A673 (cell line): Measurements from ENCODE around the gene FGF5. TPM values are rescaled to one million over a fixed set of nuclear protein-coding genes. Genes with fewer than 3 reads are reported as not detected.

Experiments used
- BruUV-seq: library from RNA; stranded (reverse); fragments of 400-500 nt; replicated peaks from 2 replicates; lab custom pipeline; 2021; lab: Mats Ljungman, UMichigan
- CTCF ChIA-PET: fragments of 300-600 bp; sonication (Branson Sonifier 250); formaldehyde crosslinking; loops from one replicate; lab custom pipeline; 2022; ENCODE audit warnings: antibody characterized with exemption; lab: Charles Lee
- POLR2A ChIA-PET: fragments of 300-600 bp; sonication (Branson Sonifier 250); formaldehyde crosslinking; loops from one replicate; lab custom pipeline; 2022; ENCODE audit warnings: antibody characterized with exemption; ENCODE audit not compliant: low non-redundant PET; lab: Charles Lee
- DNase-seq: peaks from one replicate; pipeline ENCODE4 v3.0.0-alpha.2; 2015; ENCODE audit warnings: low spot score
- H3K27ac ChIP-seq: fragments of 200-600 bp; sonication (generic); 2 replicates; pipeline ENCODE4 v1.5.1; 2016; ENCODE audit warnings: mixed run types, low read depth, mild to moderate bottlenecking, mixed read lengths, antibody characterized with exemption, low read length; ENCODE audit not compliant: poor library complexity, severe bottlenecking
- H3K27me3 ChIP-seq: fragments of 200-600 bp; sonication (generic); replicated peaks from 2 replicates; pipeline ENCODE4 v1.6.1; 2017; ENCODE audit warnings: mixed run types, low read depth, mild to moderate bottlenecking, mixed read lengths, antibody characterized with exemption, low read length; ENCODE audit not compliant: insufficient read depth, poor library complexity
- H3K36me3 ChIP-seq: fragments of 200-600 bp; sonication (generic); 2 replicates; pipeline ENCODE4 v1.6.1; 2016; ENCODE audit warnings: mixed run types, mild to moderate bottlenecking, mixed read lengths, antibody characterized with exemption, low read length; ENCODE audit not compliant: insufficient read depth, poor library complexity, severe bottlenecking
- H3K4me1 ChIP-seq: fragments of 200-600 bp; sonication (generic); 2 replicates; pipeline ENCODE4 v1.6.1; 2017; ENCODE audit warnings: mixed run types, mild to moderate bottlenecking, mixed read lengths, antibody characterized with exemption, low read length; ENCODE audit not compliant: insufficient read depth, poor library complexity, severe bottlenecking
- H3K4me3 ChIP-seq: fragments of 200-600 bp; sonication (generic); 2 replicates; pipeline ENCODE4 v1.5.1; 2016; ENCODE audit warnings: low read depth, mixed run types, mild to moderate bottlenecking, mixed read lengths, low read length; ENCODE audit not compliant: poor library complexity, severe bottlenecking
- H3K9me3 ChIP-seq: fragments of 200-600 bp; sonication (generic); 2 replicates; pipeline ENCODE4 v1.6.1; 2016; ENCODE audit warnings: mixed run types, low read depth, mild to moderate bottlenecking, mixed read lengths, antibody characterized with exemption, low read length; ENCODE audit not compliant: poor library complexity, severe bottlenecking
- CTCF ChIP-seq: fragments of 300-800, 200-600 bp; sonication (generic); conservative IDR thresholded peaks from 2 replicates; pipeline ENCODE4 v1.5.1; 2017; ENCODE audit warnings: low read depth, mild to moderate bottlenecking, antibody characterized with exemption, low read length, moderate library complexity, mixed read lengths
- EZH2 ChIP-seq: fragments of 200-600 bp; sonication (generic); IDR thresholded peaks from 2 replicates; pipeline ENCODE4 v1.6.1; 2017; ENCODE audit warnings: borderline replicate concordance, low read depth, mild to moderate bottlenecking, mixed read lengths, antibody characterized with exemption, low read length; ENCODE audit not compliant: poor library complexity, severe bottlenecking
- intact Hi-C: fragments of 100-400 bp; cut with micrococcal nuclease; formaldehyde crosslinking; loops from one replicate; pipeline ENCODE4 v1.10.0; 2022; ENCODE audit not compliant: unreplicated experiment
- total RNA-seq: library from RNA; stranded (reverse); gene quantifications from 2 replicates; pipeline ENCODE4 v1.2.3, GENCODE V29; 2021

FGF5 gene
- total RNA-seq, 1 experiment from 2014 or later, result not detected

- Histone ChIP-seq H3K36me3 (no peaks in the 10 kb centered on the region), H3K27me3 (peaks cover 47% of the 10 kb centered on the region), H3K27ac (no peak overlapping the region), H3K4me3 (no peak overlapping the region), H3K4me1 (no peaks in the 10 kb centered on the region), H3K9me3 (no peaks in the 10 kb centered on the region)
- ChIA-PET POLR2A (no interaction called here), CTCF (no interaction called here)
- no peak for TF ChIP-seq CTCF
- no peak for TF ChIP-seq EZH2
- no TSS peak for BruUV-seq
- intact Hi-C loops, result no loop called here
- DNase-seq, result no peak
Observed at GRCh38 chr4:80331693-80332092, 65.2 kb downstream of the FGF5 start.

DNA sequence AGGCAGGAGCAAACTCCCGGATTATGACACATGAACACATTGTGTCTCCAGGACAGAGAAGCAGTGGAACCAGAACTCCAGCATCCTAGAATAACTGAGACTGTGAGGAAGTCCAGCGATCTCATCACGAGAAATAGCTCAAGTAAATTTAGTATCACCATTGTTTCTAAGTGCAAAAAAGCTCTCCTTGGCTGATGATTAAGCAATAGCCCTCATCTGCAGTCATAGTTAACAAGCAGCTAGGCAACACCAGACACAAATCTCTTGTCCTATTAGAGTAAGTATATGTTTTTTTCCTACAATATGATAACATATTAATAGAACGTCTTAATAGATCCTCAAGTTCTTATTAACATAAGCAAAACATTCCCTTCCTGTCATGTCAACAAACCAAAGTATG lies 66.7 kb downstream of the FGF5 start:
- intact Hi-C loops, result no loop called here
- H3K27me3 ChIP-seq, result peaks cover 48% of the 10 kb centered on the region
- BruUV-seq, result no TSS peak

DNA sequence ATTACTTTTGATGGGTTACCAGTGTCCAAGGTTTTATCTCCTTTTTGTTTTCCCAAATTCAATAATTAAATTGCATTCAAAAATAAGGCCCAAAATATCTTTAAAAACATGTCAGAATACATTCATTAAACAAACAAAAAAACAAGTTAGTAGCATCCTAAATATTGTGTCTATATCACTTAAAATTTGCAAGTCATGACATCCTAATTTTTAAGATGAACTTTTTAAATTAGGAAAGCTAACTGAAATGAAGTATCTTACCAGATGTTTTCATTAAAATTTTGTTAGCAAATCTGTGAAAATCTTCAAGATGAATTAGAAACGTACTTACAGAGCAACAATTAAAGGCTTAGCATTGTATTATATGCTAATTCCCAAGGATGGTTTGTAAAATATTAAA lies 68.1 kb downstream of the FGF5 start:
- intact Hi-C loops, result no loop called here
- H3K4me3 ChIP-seq, result no peak overlapping the region
- no peaks in the 10 kb centered on the region for H3K4me1 ChIP-seq
- BruUV-seq, result no TSS peak
- ChIA-PET CTCF (no interaction called here), POLR2A (no interaction called here)
- peaks cover 37% of the 10 kb centered on the region for H3K27me3 ChIP-seq
- H3K36me3 ChIP-seq, result no peaks in the 10 kb centered on the region
- TF ChIP-seq EZH2 (no peak), CTCF (no peak)
- no peaks in the 10 kb centered on the region for H3K9me3 ChIP-seq
- no peak for DNase-seq
- H3K27ac ChIP-seq, result no peak overlapping the region

More for the DNA sequence above, 66.7 kb downstream of the FGF5 start:
- no peaks in the 10 kb centered on the region for H3K9me3 ChIP-seq
- TF ChIP-seq CTCF (no peak), EZH2 (no peak)
- H3K27ac ChIP-seq, result no peak overlapping the region
- H3K36me3 ChIP-seq, result no peaks in the 10 kb centered on the region
- no peaks in the 10 kb centered on the region for H3K4me1 ChIP-seq
- POLR2A ChIA-PET, result no interaction called here
- no peak for DNase-seq
- H3K4me3 ChIP-seq, result no peak overlapping the region
- CTCF ChIA-PET, result no interaction called here
